Natural killer cell treated with Interleukin-12 subunit alpha and Interleukin-12 subunit beta and Interleukin-15 and Interleukin-18, amount 100 ng/mL, for 72 hours (primary cell): ENCODE data around the gene MAPK9. TPM values are rescaled to one million over a fixed set of nuclear protein-coding genes. Genes with fewer than 3 reads are reported as not detected.
"Not testable (repeated sequence)": the region's sequence is repeated elsewhere in the genome, so short reads cannot be mapped to it uniquely, and the experiment has no call there.

Experiments
- ATAC-seq, 2 donors: fragments of 150-1000 bp; cut with Tn5 transposase in 1 of 2; sonication (Bioruptor Pico), chemical (Tn5 transposase) in 1 of 2; 2 replicates each; pipeline ENCODE4 v1.10.0; 2021
- DNase-seq: peaks from one replicate; pipeline ENCODE4 v3.0.0; 2022; ENCODE audit warnings: low spot score
- H3K27ac Mint-ChIP-seq, 2 donors: 1 replicate in 1 of 2; 2 replicates in 1 of 2; pipeline ENCODE4 v1.8.0; 2022; ENCODE audit warnings: mixed read lengths in 2 of 2, mild to moderate bottlenecking in 1 of 2, moderate library complexity in 1 of 2
- H3K27me3 Mint-ChIP-seq, 2 donors: 1 replicate in 1 of 2; 2 replicates in 1 of 2; pipeline ENCODE4 v1.8.0; 2022; ENCODE audit warnings: mixed read lengths in 2 of 2
- H3K36me3 Mint-ChIP-seq: one replicate; pipeline ENCODE4 v1.8.0; 2022; ENCODE audit warnings: mixed read lengths
- H3K4me1 Mint-ChIP-seq, 2 donors: 1 replicate in 1 of 2; 2 replicates in 1 of 2; pipeline ENCODE4 v1.8.0; 2022; ENCODE audit warnings: low read depth in 2 of 2, mixed read lengths in 2 of 2, mild to moderate bottlenecking in 1 of 2
- H3K4me3 Mint-ChIP-seq: one replicate; pipeline ENCODE4 v1.8.0; 2022; ENCODE audit warnings: mixed read lengths
- H3K9me3 Mint-ChIP-seq: 2 replicates; pipeline ENCODE4 v1.8.0; 2022; ENCODE audit warnings: mixed read lengths
- total RNA-seq, 2 donors: library from RNA; stranded (reverse); gene quantifications; one replicate each; pipeline ENCODE4 v1.2.3, GENCODE V29; 2022

Gene MAPK9
- total RNA-seq, 2 donors from 2014 or later, result 41.2 to 47.0 TPM

- Mint-ChIP-seq H3K27ac (no peak overlapping the region), H3K9me3 (no peaks in the 10 kb centered on the region), H3K36me3 (no peaks in the 10 kb centered on the region), H3K27me3 (peaks cover 0 to 6% of the 10 kb centered on the region in 2 donors), H3K4me1 (no peaks in the 10 kb centered on the region), H3K4me3 (no peak overlapping the region)
- DNase-seq (peak; percentile 92), ATAC-seq (peak; percentile 63 to 99)
These were observed 22.0 kb upstream of the MAPK9 start for GRCh38 chr5:180313677-180314505.

- H3K4me3 Mint-ChIP-seq, result no peak overlapping the region
These were observed 19.3 kb upstream of the MAPK9 start for GRCh38 chr5:180311216-180311615.

DNA sequence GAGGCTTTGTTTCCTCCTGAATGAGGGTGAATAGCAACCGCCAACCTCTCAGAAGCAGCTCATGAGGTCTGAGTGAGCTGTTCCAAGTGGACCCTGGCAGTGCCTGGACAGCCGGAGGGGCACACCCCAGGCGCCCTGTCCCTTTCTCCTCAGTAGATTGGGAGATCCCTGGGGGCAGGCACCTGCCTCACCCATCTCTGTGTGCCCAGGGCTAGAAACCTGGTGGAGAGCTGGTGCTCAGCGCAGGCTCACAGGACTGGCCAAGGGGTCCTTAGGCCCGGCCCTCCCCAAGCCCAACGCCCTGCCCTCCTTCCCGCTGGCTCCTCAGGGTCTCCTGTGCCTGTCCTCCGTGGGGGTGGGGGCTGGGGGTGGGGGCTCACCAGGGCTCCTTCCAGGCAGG is 14.9 kb upstream of the MAPK9 start:
- no peaks in the 10 kb centered on the region for H3K9me3 Mint-ChIP-seq
- H3K27me3 Mint-ChIP-seq, result peaks cover 0 to 3% of the 10 kb centered on the region in 2 donors
- no peak overlapping the region for H3K4me3 Mint-ChIP-seq
- H3K27ac Mint-ChIP-seq, result no peak overlapping the region
- H3K36me3 Mint-ChIP-seq, result no peaks in the 10 kb centered on the region
- no peak for DNase-seq
- no peaks in the 10 kb centered on the region for H3K4me1 Mint-ChIP-seq
- no peak for ATAC-seq

More at GRCh38 chr5:180311216-180311615, 19.3 kb upstream of the MAPK9 start:
- Mint-ChIP-seq H3K27ac (no peak overlapping the region), H3K36me3 (no peaks in the 10 kb centered on the region), H3K4me1 (no peaks in the 10 kb centered on the region), H3K27me3 (peaks cover 0 to 3% of the 10 kb centered on the region in 2 donors), H3K9me3 (no peaks in the 10 kb centered on the region)
- ATAC-seq, result no peak
- no peak for DNase-seq

GRCh38 chr5:180305481-180305880 is 13.6 kb upstream of the MAPK9 start:
- no peak for ATAC-seq
- Mint-ChIP-seq H3K36me3 (no peaks in the 10 kb centered on the region), H3K27me3 (peaks cover 0 to 3% of the 10 kb centered on the region in 2 donors), H3K4me3 (no peak overlapping the region), H3K4me1 (no peaks in the 10 kb centered on the region), H3K9me3 (no peaks in the 10 kb centered on the region), H3K27ac (no peak overlapping the region)
- no peak for DNase-seq

- Mint-ChIP-seq H3K9me3 (no peaks in the 10 kb centered on the region), H3K4me3 (no peak overlapping the region), H3K27me3 (peaks cover 0 to 3% of the 10 kb centered on the region in 2 donors), H3K4me1 (no peaks in the 10 kb centered on the region), H3K27ac (no peak overlapping the region), H3K36me3 (no peaks in the 10 kb centered on the region)
- peak; percentile 25 to 51 for ATAC-seq
- DNase-seq, result no peak
These were observed 12.8 kb upstream of the MAPK9 start for GRCh38 chr5:180304431-180305375.

DNA sequence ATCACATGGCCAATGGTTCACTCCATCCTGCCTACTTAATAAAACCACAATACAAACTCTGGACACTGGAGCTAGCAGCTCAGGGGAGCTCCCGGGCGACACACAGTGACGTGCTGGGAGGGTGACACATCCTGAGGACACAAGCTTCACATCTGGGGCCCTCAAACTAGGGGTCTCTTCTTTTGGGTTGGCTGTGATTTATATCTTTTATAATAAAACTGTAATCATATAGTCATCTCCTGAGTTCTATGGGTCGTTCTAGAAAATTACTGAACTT is 12.1 kb upstream of the MAPK9 start:
- Mint-ChIP-seq H3K36me3 (no peaks in the 10 kb centered on the region), H3K27ac (no peak overlapping the region), H3K4me3 (no peak overlapping the region), H3K27me3 (peaks cover 0 to 3% of the 10 kb centered on the region in 2 donors), H3K9me3 (no peaks in the 10 kb centered on the region), H3K4me1 (no peaks in the 10 kb centered on the region)
- ATAC-seq (no peak), DNase-seq (no peak)

DNA sequence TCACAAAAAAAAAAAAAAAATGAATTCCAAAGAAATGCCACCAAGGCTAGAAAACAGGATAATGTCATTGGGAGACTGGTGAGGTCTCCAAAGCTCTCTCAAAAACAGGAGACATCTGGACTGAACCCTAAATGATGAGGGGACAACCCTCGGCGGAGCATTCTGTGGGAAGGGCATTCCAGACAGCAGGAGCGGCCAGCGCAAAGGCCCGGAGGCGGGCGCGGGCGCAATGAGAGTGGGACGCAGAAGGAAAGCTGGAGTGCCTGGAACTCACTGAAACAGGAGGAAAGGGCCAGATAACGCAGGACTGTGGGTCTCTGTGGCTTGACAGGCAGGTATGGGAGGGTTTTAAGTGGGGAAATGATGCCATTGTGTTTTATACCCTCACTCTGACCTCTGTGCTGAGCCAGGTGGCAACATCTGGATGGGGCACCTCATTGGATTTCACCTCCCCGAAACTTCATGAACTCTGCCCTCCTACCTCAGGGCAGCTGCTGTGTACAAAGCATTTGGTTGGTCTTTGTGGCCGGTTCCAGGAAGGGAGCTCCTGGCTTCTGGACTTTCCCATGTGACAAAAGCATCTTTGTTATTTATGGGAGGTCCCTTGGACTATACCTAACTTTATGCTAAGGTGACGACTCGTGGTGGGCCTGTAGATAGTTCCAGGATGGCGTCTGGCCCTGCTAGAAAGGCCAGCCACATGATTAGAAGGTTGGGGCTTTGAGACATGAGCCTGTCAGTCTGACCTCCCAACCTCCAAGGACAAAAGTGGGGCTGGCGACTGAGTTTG is 11.5 kb upstream of the MAPK9 start:
- Mint-ChIP-seq H3K36me3 (no peaks in the 10 kb centered on the region), H3K4me3 (no peak overlapping the region), H3K27ac (no peak overlapping the region), H3K4me1 (no peaks in the 10 kb centered on the region), H3K9me3 (no peaks in the 10 kb centered on the region), H3K27me3 (peaks cover 0 to 3% of the 10 kb centered on the region in 2 donors)
- ATAC-seq, result no peak
- no peak for DNase-seq

- Mint-ChIP-seq H3K4me1 (no peaks in the 10 kb centered on the region), H3K36me3 (no peaks in the 10 kb centered on the region), H3K4me3 (no peak overlapping the region), H3K27me3 (peaks cover 0 to 3% of the 10 kb centered on the region in 2 donors), H3K27ac (no peak overlapping the region), H3K9me3 (no peaks in the 10 kb centered on the region)
- ATAC-seq (no peak), DNase-seq (no peak)
These were observed 10.4 kb upstream of the MAPK9 start for GRCh38 chr5:180302256-180302655.

DNA sequence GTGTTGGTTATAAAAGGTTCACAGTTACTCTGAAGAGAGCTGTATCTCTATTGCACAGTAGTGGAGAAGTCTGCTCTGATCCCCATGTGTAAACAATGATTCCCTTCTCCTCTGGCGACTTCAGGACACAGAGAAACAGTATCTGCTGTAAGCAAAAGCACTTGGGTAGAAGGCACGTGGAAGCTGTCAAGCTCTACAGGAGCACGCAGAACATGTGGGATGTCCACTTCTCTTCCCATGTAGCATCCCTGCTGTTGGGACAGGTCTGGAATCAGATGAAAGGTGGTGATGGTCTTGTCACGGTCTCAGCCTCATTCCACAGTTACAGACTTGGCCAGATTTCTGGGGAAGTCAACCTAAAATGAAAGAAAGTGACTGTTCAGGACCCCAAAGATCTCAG is 9.4 kb upstream of the MAPK9 start:
- no peak overlapping the region for H3K27ac Mint-ChIP-seq
- peaks cover 0 to 3% of the 10 kb centered on the region in 2 donors for H3K27me3 Mint-ChIP-seq
- H3K4me1 Mint-ChIP-seq, result no peaks in the 10 kb centered on the region
- ATAC-seq, result no peak
- DNase-seq, result no peak
- H3K36me3 Mint-ChIP-seq, result no peaks in the 10 kb centered on the region
- no peaks in the 10 kb centered on the region for H3K9me3 Mint-ChIP-seq
- H3K4me3 Mint-ChIP-seq, result no peak overlapping the region

DNA sequence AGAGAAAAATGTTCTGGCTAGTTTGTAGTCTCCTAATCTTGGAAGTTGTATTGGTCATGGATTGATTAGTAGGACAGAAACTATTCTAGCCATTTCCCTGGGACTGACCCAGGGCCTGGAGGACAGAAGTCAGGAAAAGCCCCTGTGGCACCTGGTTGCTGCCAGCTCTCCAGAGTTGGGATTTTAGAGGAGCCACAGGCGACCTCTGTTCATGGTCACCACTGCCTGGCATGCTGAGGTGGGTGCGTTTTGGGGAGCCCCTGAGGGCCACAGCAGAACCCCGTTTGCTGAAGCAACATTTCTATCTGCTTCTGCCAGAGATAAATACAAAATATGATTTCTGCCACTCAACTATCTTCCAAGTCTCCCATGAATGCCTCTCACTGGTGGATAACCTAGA is 7.6 kb upstream of the MAPK9 start:
- peaks cover 0 to 3% of the 10 kb centered on the region in 2 donors for H3K27me3 Mint-ChIP-seq
- DNase-seq, result no peak
- H3K4me1 Mint-ChIP-seq, result no peaks in the 10 kb centered on the region
- no peak overlapping the region for H3K27ac Mint-ChIP-seq
- no peaks in the 10 kb centered on the region for H3K9me3 Mint-ChIP-seq
- ATAC-seq, result no peak
- no peak overlapping the region for H3K4me3 Mint-ChIP-seq
- no peaks in the 10 kb centered on the region for H3K36me3 Mint-ChIP-seq

GRCh38 chr5:180299014-180299413 is 7.1 kb upstream of the MAPK9 start:
- H3K9me3 Mint-ChIP-seq, H3K27ac Mint-ChIP-seq, H3K36me3 Mint-ChIP-seq, H3K4me1 Mint-ChIP-seq, H3K27me3 Mint-ChIP-seq, H3K4me3 Mint-ChIP-seq, DNase-seq: not testable (repeated sequence)
- ATAC-seq, result peak; percentile 9

- Mint-ChIP-seq H3K27me3 (peaks cover 0 to 3% of the 10 kb centered on the region in 2 donors), H3K9me3 (no peaks in the 10 kb centered on the region), H3K27ac (no peak overlapping the region), H3K4me1 (peaks cover 9 to 11% of the 10 kb centered on the region in 2 donors), H3K36me3 (no peaks in the 10 kb centered on the region), H3K4me3 (no peak overlapping the region)
- ATAC-seq, result no peak
- DNase-seq, result no peak
These were observed 5.9 kb upstream of the MAPK9 start for GRCh38 chr5:180297587-180298282.

- Mint-ChIP-seq H3K4me3 (no peak overlapping the region), H3K9me3 (no peaks in the 10 kb centered on the region), H3K27me3 (peaks cover 0 to 3% of the 10 kb centered on the region in 2 donors), H3K36me3 (no peaks in the 10 kb centered on the region), H3K4me1 (peaks cover 11% of the 10 kb centered on the region in 2 donors), H3K27ac (no peak overlapping the region)
- DNase-seq, result no peak
- no peak for ATAC-seq
These were observed 4.9 kb upstream of the MAPK9 start for GRCh38 chr5:180296771-180297170.
